CD14-positive monocyte (primary cell): ENCODE measurements around the gene SLC25A23. TPM values are rescaled to one million over a fixed set of nuclear protein-coding genes. Genes with fewer than 3 reads are reported as not detected.
A peak's percentile ranks its signal among the peaks of the same experiment; 100 is the strongest.

Experiments used
- DNase-seq, 3 donors: peaks; one replicate each; pipeline ENCODE4 v3.0.0-alpha.2; 2011 to 2022
- H2AFZ ChIP-seq: 2 replicates; pipeline ENCODE4 v1.6.0; 2012; ENCODE audit warnings: mild to moderate bottlenecking, low read depth, low read length, inconsistent platforms; ENCODE audit not compliant: insufficient read depth, poor library complexity, severe bottlenecking
- H3K27ac ChIP-seq, 2 donors: 1 replicate in 1 of 2; 2 replicates in 1 of 2; pipeline ENCODE4 v1.5.1; 2012 to 2013; ENCODE audit warnings: low read length in 2 of 2, control low read depth in 1 of 2, inconsistent platforms in 1 of 2, low read depth in 1 of 2, mild to moderate bottlenecking in 1 of 2
- H3K27me3 ChIP-seq, 2 donors: one replicate each; pipeline versions ENCODE4 v1.6.0 to v1.6.1; 2011 to 2013; ENCODE audit warnings: low read length in 2 of 2; ENCODE audit not compliant: control insufficient read depth in 2 of 2, insufficient read depth in 2 of 2
- H3K36me3 ChIP-seq, 2 donors: replicated peaks in 1 of 2; 1 replicate in 1 of 2; 2 replicates in 1 of 2; pipeline versions ENCODE4 v1.5.1 to v1.6.1; 2012 to 2013; ENCODE audit warnings: low read length in 2 of 2, control low read depth in 1 of 2, inconsistent platforms in 1 of 2, mild to moderate bottlenecking in 1 of 2; ENCODE audit not compliant: insufficient read depth in 2 of 2, control insufficient read depth in 1 of 2
- H3K4me1 ChIP-seq, 2 donors: 1 replicate in 1 of 2; 2 replicates in 1 of 2; pipeline versions ENCODE4 v1.5.1 to v1.6.1; 2012 to 2013; ENCODE audit warnings: low read length in 2 of 2, control low read depth in 1 of 2, inconsistent platforms in 1 of 2, mild to moderate bottlenecking in 1 of 2, moderate library complexity in 1 of 2; ENCODE audit not compliant: insufficient read depth in 2 of 2, control insufficient read depth in 1 of 2
- H3K4me2 ChIP-seq: replicated peaks from 2 replicates; pipeline ENCODE3; 2012; ENCODE audit warnings: low read length, moderate library complexity, mild to moderate bottlenecking; ENCODE audit not compliant: poor library complexity, severe bottlenecking; ENCODE audit errors: extremely low read depth
- H3K4me3 ChIP-seq, 3 experiments: fragments of 200-600 bp in 1 of 3; sonication (generic) in 1 of 3; replicated peaks in 1 of 3; 1 replicate in 2 of 3; 2 replicates in 1 of 3; pipeline ENCODE4 v1.5.1; 2011 to 2013; ENCODE audit warnings: low read length in 3 of 3, mild to moderate bottlenecking in 3 of 3, control low read depth in 2 of 3, low read depth in 2 of 3, inconsistent platforms in 1 of 3, moderate library complexity in 1 of 3
- H3K79me2 ChIP-seq: 2 replicates; pipeline ENCODE4 v1.6.0; 2012; ENCODE audit warnings: mild to moderate bottlenecking, control low read depth, inconsistent platforms, low read length, moderate library complexity; ENCODE audit not compliant: insufficient read depth
- H3K9ac ChIP-seq: 2 replicates; pipeline ENCODE4 v1.6.0; 2017; ENCODE audit warnings: low read length, mild to moderate bottlenecking; ENCODE audit not compliant: insufficient read depth, poor library complexity, severe bottlenecking
- H3K9me3 ChIP-seq, 2 donors: replicated peaks in 1 of 2; 1 replicate in 1 of 2; 2 replicates in 1 of 2; pipeline versions ENCODE4 v1.5.1 to v1.6.1; 2012 to 2013; ENCODE audit warnings: low read length in 2 of 2, control low read depth in 1 of 2; ENCODE audit not compliant: control insufficient read depth in 1 of 2, insufficient read depth in 1 of 2
- H4K20me1 ChIP-seq: 2 replicates; pipeline ENCODE4 v1.6.0; 2012; ENCODE audit warnings: mild to moderate bottlenecking, low read length, control low read depth, moderate library complexity; ENCODE audit not compliant: insufficient read depth
- H3K27ac Mint-ChIP-seq, 7 donors: one replicate each; pipeline ENCODE4 v1.8.0; 2020; ENCODE audit warnings: mild to moderate bottlenecking in 7 of 7, mixed read lengths in 7 of 7, moderate library complexity in 6 of 7, inconsistent platforms in 2 of 7
- H3K27me3 Mint-ChIP-seq, 3 donors: one replicate each; pipeline ENCODE4 v1.8.0; 2021 to 2022; ENCODE audit warnings: low read depth in 3 of 3, mild to moderate bottlenecking in 3 of 3, mixed read lengths in 3 of 3, moderate library complexity in 3 of 3, inconsistent platforms in 1 of 3
- H3K36me3 Mint-ChIP-seq, 2 donors: one replicate each; pipeline ENCODE4 v1.8.0; 2020; ENCODE audit warnings: mixed read lengths in 2 of 2, inconsistent platforms in 1 of 2, mild to moderate bottlenecking in 1 of 2
- H3K4me1 Mint-ChIP-seq: one replicate; pipeline ENCODE4 v1.8.0; 2020; ENCODE audit warnings: mild to moderate bottlenecking, mixed read lengths
- H3K4me3 Mint-ChIP-seq, 2 donors: one replicate each; pipeline ENCODE4 v1.8.0; 2020; ENCODE audit warnings: mild to moderate bottlenecking in 2 of 2, mixed read lengths in 2 of 2, moderate library complexity in 1 of 2
- H3K9me3 Mint-ChIP-seq, 7 donors: one replicate each; pipeline ENCODE4 v1.8.0; 2020 to 2022; ENCODE audit warnings: mixed read lengths in 7 of 7, mild to moderate bottlenecking in 6 of 7, moderate library complexity in 6 of 7, inconsistent platforms in 2 of 7
- WGBS: methylation state at CpG from one replicate; pipeline ENCODE4 v1.1.5; 2013; ENCODE audit warnings: missing lambda C conversion rate; ENCODE audit not compliant: insufficient coverage; 5-methylcytosine and 5-hydroxymethylcytosine counted together
- intact Hi-C, 2 donors: fragments of 100-400 bp; cut with micrococcal nuclease; formaldehyde crosslinking; loops; one replicate each; pipeline versions ENCODE4 v1.15.0 to v1.15.1; 2023
- polyA plus RNA-seq, 3 donors: library from polyadenylated mRNA; depleted of rRNA in 1 of 3; unstranded in 2 of 3; stranded (reverse) in 1 of 3; fragments of 300-500 nt in 2 of 3; fragments of >200 nt in 1 of 3; fragmentation: Illumina TruSeq in 2 of 3; gene quantifications; 1 replicate in 2 of 3; 2 replicates in 1 of 3; pipeline ENCODE4 v1.2.3, GENCODE V29; 2012 to 2021
- TF ChIP-seq, protein P1 (sequence below): fragments of 200-600 bp; IDR thresholded peaks from one replicate; pipeline ENCODE4 v1.8.0; 2022; ENCODE audit warnings: antibody characterized with exemption, mild to moderate bottlenecking

The SLC25A23 gene
- polyA plus RNA-seq, 3 donors: 0.11 to 0.15 TPM; not detected in 1

DNA sequence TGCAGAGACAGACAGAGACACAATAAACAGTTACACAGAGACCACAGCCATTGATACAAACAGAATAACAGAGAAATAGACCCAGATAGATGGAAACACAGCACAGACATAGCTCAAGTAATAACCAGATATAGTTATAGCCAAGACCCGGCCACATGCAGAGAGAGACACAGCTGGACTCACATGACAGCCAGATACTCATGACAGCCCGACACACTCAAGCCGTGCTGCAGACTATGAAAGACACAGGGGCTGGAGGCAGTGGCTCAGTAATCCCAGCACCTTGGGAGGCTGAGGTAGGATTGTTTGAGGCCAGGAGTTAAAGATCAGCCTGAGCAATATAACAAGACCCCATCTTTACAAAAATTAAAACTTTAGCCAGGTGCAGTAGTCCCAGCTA is 23.6 kb upstream of the SLC25A23 start:
- Mint-ChIP-seq H3K27ac (no peak overlapping the region), H3K4me1 (peaks cover 27% of the 10 kb centered on the region), H3K36me3 (peaks cover 5 to 11% of the 10 kb centered on the region in 2 donors), H3K9me3 (peaks cover 0 to 5% (median 0%) of the 10 kb centered on the region in 7 donors), H3K27me3 (peaks cover 0 to 7% (median 3%) of the 10 kb centered on the region in 3 donors), H3K4me3 (no peak overlapping the region)
- Histone ChIP-seq H2AFZ (no peak overlapping the region), H3K9ac (no peak overlapping the region), H3K79me2 (peaks cover 13% of the 10 kb centered on the region), H3K36me3 (peaks cover 6 to 14% of the 10 kb centered on the region in 2 donors), H3K27ac (no peak overlapping the region), H4K20me1 (no peaks in the 10 kb centered on the region), H3K4me1 (peaks cover 15 to 21% of the 10 kb centered on the region in 2 donors), H3K27me3 (no peaks in the 10 kb centered on the region), H3K4me2 (no peak overlapping the region), H3K4me3 (no peak overlapping the region), H3K9me3 (no peaks in the 10 kb centered on the region)
- intact Hi-C loops: no loop called here
- DNase-seq: no peak
- TF ChIP-seq, protein P1, sequence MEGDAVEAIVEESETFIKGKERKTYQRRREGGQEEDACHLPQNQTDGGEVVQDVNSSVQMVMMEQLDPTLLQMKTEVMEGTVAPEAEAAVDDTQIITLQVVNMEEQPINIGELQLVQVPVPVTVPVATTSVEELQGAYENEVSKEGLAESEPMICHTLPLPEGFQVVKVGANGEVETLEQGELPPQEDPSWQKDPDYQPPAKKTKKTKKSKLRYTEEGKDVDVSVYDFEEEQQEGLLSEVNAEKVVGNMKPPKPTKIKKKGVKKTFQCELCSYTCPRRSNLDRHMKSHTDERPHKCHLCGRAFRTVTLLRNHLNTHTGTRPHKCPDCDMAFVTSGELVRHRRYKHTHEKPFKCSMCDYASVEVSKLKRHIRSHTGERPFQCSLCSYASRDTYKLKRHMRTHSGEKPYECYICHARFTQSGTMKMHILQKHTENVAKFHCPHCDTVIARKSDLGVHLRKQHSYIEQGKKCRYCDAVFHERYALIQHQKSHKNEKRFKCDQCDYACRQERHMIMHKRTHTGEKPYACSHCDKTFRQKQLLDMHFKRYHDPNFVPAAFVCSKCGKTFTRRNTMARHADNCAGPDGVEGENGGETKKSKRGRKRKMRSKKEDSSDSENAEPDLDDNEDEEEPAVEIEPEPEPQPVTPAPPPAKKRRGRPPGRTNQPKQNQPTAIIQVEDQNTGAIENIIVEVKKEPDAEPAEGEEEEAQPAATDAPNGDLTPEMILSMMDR: no peak
- WGBS: 93% methylated on average over 3 of the region's 3 CpGs

DNA sequence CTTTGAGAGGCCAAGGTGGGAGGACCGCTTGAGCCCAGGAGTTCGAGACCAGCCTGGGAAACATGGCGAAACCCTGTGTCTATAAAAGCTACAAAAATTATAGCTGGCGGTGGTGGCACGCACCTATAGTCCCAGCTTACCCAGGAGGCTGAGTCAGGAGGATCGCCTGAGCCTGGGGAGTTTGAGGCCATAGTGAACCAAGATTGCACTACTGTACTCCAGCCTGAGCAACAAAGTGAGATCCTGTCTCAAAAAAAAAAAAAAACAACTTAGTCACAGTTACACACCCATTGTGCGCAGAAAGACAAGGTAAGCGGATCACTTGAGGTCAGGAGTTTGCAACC is 22.7 kb upstream of the SLC25A23 start:
- Mint-ChIP-seq H3K27me3 (peaks cover 0 to 7% (median 3%) of the 10 kb centered on the region in 3 donors), H3K27ac (peak overlapping the region in 5 of 7 donors; percentile 83 to 99 (median 96)), H3K36me3 (peaks cover 7 to 17% of the 10 kb centered on the region in 2 donors), H3K4me1 (peaks cover 27% of the 10 kb centered on the region), H3K9me3 (peaks cover 0 to 2% (median 0%) of the 10 kb centered on the region in 7 donors), H3K4me3 (peak overlapping the region; percentile 96 to 99)
- Histone ChIP-seq H3K27ac (peak overlapping the region; percentile 82 to 98), H3K4me3 (peak overlapping the region in 2 of 3 experiments; percentile 89 to 95), H2AFZ (peak overlapping the region; percentile 95), H3K4me2 (peak overlapping the region; percentile 90), H3K9ac (peak overlapping the region; percentile 95), H3K36me3 (peaks cover 6 to 15% of the 10 kb centered on the region in 2 donors), H3K79me2 (peaks cover 13% of the 10 kb centered on the region), H3K9me3 (no peaks in the 10 kb centered on the region), H4K20me1 (no peaks in the 10 kb centered on the region), H3K27me3 (no peaks in the 10 kb centered on the region), H3K4me1 (peaks cover 15 to 21% of the 10 kb centered on the region in 2 donors)
- intact Hi-C loops: no loop called here
- WGBS: 100% methylated on average over 4 of the region's 8 CpGs
- no peak for DNase-seq
- TF ChIP-seq, protein P1: no peak
